Measurements from ENCODE around the gene MAN2B1. TPM values are rescaled to one million over a fixed set of nuclear protein-coding genes. Genes with fewer than 3 reads are reported as not detected.
A peak's percentile ranks its signal among the peaks of the same experiment; 100 is the strongest.
"Not testable (repeated sequence)": the region's sequence is repeated elsewhere in the genome, so short reads cannot be mapped to it uniquely, and the experiment has no call there.

MAN2B1 gene
- polyA plus RNA-seq, 4 donors = 42.7 to 64.8 (median 51.0) TPM

DNA sequence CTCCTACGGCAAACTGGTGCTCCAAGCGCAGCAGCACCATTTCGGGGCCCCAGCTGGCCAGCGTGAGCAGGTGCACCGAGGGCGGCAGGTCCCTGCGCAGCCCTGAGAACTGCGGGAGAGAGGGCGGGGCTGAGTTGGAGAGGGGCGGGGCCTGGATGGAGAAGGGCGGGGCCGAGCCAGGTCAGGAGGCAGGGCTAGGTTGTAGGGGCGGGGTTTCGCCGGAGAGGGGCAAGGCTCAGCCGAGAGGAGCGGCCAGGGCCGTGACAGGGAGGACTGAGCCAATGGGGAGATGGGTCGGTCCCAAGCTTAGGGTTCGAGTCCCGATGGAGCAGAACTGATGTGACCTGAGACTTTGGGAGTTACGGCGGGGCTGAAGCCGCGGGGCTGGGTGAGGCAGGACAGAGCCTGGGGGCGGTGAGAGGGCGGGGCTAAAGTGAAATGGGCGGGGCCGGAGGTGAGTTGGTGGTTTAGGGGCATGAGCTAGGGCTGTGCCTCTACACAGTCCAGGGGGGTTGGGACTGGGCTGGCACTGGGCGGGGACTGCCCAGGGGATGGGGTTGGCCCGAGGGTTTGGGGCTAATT lies 19.0 kb downstream of the MAN2B1 start:
- Histone ChIP-seq H3K36me3 (ENCODE audit: control insufficient read depth in 3 of 3, insufficient read depth in 2 of 3, low read depth in 1 of 3, low read length in 3 of 3) (peaks cover 0 to 13% (median 0%) of the 10 kb centered on the region in 3 donors), H3K4me1 (ENCODE audit: control insufficient read depth in 3 of 3, insufficient read depth in 2 of 3, low read depth in 1 of 3, low read length in 2 of 3) (peaks cover 0 to 4% (median 0%) of the 10 kb centered on the region in 3 donors), H3K4me3 (ENCODE audit: low read depth in 1 of 3, low read length in 3 of 3) (peak overlapping the region in 2 of 3 donors; percentile 31 to 35), H3K27ac (ENCODE audit: low read depth in 1 of 3, low read length in 2 of 3) (no peak overlapping the region), H3K27me3 (ENCODE audit: control insufficient read depth in 3 of 3, insufficient read depth in 3 of 3, low read length in 3 of 3) (no peaks in the 10 kb centered on the region), H3K9me3 (ENCODE audit: control insufficient read depth in 2 of 2, insufficient read depth in 1 of 2, low read depth in 1 of 2, low read length in 1 of 2) (no peaks in the 10 kb centered on the region)
- FAIRE-seq = no peak
- peak; percentile 83 to 88 for DNase-seq
- WGBS, 3 donors = 11 to 26% (median 25%) methylated on average over 28 to 31 of the region's 31 CpGs

DNA sequence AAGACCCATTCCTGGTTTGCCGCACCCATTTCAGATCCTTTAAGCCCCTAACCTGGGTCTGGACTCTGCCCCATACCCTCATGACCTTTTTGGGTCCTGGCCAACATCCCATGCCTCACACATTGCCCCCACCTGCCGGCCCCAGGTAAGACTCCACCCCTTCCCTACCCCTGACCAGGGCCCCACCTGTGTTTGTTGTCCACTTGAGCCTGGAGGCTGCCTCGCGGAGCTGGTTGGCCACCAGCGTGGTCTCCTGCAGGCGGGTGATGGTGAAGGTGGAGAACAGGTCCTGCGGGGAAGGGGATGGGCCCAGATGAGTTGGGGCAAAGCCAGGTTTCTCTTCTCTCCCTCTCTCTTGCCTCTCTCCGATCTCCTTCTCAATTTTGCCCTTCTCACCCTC lies 19.5 kb downstream of the MAN2B1 start:
- Histone ChIP-seq H3K36me3 (ENCODE audit: control insufficient read depth in 3 of 3, insufficient read depth in 2 of 3, low read depth in 1 of 3, low read length in 3 of 3) (peaks cover 0 to 10% (median 0%) of the 10 kb centered on the region in 3 donors), H3K4me1 (ENCODE audit: control insufficient read depth in 3 of 3, insufficient read depth in 2 of 3, low read depth in 1 of 3, low read length in 2 of 3) (peaks cover 0 to 4% (median 0%) of the 10 kb centered on the region in 3 donors), H3K27ac (ENCODE audit: low read depth in 1 of 3, low read length in 2 of 3) (no peak overlapping the region), H3K27me3 (ENCODE audit: control insufficient read depth in 3 of 3, insufficient read depth in 3 of 3, low read length in 3 of 3) (no peaks in the 10 kb centered on the region), H3K4me3 (ENCODE audit: low read depth in 1 of 3, low read length in 3 of 3) (no peak overlapping the region), H3K9me3 (ENCODE audit: control insufficient read depth in 2 of 2, insufficient read depth in 1 of 2, low read depth in 1 of 2, low read length in 1 of 2) (no peaks in the 10 kb centered on the region)
- 32 to 63% (median 61%) methylated on average over 8 of the region's 8 CpGs for WGBS, 3 donors
- FAIRE-seq (no peak), DNase-seq (peak in 1 of 2 donors; percentile 34)

DNA sequence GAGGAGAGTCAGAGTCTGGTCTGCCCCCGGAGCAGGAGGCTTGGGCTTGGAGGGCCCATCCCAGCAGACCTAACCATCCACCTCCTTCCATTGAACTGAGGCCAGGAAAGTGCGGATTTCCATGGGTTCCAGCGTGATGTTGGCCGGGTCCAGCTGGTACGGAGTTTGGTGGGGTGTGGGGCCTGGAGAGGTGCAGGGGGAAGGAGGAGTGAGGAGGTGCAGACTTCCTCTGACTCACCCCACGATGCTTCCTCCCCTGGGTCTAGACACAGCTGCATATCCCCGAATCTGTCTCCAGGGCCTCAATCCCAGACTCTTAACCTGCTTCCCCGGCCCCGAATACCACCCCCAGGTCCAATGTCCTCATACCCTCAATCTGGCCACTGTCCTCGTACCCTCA lies 20.0 kb downstream of the MAN2B1 start:
- DNase-seq (no peak), FAIRE-seq (no peak)
- Histone ChIP-seq H3K27me3 (ENCODE audit: control insufficient read depth in 3 of 3, insufficient read depth in 3 of 3, low read length in 3 of 3) (no peaks in the 10 kb centered on the region), H3K9me3 (ENCODE audit: control insufficient read depth in 2 of 2, insufficient read depth in 1 of 2, low read depth in 1 of 2, low read length in 1 of 2) (no peaks in the 10 kb centered on the region), H3K4me1 (ENCODE audit: control insufficient read depth in 3 of 3, insufficient read depth in 2 of 3, low read depth in 1 of 3, low read length in 2 of 3) (peaks cover 0 to 4% (median 0%) of the 10 kb centered on the region in 3 donors), H3K27ac (ENCODE audit: low read depth in 1 of 3, low read length in 2 of 3) (no peak overlapping the region), H3K4me3 (ENCODE audit: low read depth in 1 of 3, low read length in 3 of 3) (no peak overlapping the region), H3K36me3 (ENCODE audit: control insufficient read depth in 3 of 3, insufficient read depth in 2 of 3, low read depth in 1 of 3, low read length in 3 of 3) (peaks cover 0 to 6% (median 0%) of the 10 kb centered on the region in 3 donors)
- WGBS, 3 donors = 91 to 92% (median 92%) methylated on average over 10 of the region's 10 CpGs

DNA sequence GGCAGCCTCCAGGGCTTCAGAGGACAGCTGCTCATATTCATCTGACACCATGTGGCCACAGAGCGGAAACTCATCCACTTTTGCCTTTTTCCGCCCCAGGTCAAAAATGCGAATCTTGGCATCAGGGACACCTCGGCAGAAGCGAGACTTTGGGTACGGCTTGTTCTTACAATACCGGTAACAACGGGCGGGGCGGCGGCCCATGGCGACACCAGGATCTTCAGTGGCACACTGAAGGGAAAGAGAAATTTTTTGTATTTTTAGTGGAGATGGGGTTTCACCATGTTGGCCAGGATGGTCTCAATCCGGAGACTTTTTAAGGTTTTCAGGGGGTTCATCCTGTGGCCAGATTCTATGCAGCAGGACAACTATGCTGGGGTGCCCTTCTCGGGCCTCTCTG lies 22.8 kb downstream of the MAN2B1 start:
- not testable (repeated sequence) for FAIRE-seq

DNA sequence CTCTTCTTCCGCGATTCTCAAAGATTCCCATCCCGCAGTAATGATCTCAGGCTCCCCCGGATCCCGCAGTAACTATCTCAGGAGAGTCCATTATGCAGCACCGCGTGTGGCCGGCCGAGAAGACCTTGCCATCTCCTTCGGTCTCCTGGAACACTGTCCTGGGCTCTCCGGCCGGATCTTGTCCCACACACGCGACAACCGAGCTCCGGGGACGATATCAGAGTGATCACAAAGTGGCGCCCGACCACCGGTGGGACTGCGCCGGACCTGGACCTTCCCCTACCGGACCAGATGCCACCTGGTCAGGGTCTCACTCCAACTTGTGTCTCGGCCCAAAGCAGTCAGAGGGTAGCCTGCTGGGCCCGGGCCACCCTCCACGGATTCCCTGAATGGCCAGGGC lies 24.0 kb downstream of the MAN2B1 start:
- 93 to 94% (median 93%) methylated on average over 26 of the region's 26 CpGs for WGBS, 3 donors
- Histone ChIP-seq H3K4me3 (ENCODE audit: low read depth in 1 of 3, low read length in 3 of 3) (no peak overlapping the region), H3K4me1 (ENCODE audit: control insufficient read depth in 3 of 3, insufficient read depth in 2 of 3, low read depth in 1 of 3, low read length in 2 of 3) (peaks cover 0 to 8% (median 0%) of the 10 kb centered on the region in 3 donors), H3K27ac (ENCODE audit: low read depth in 1 of 3, low read length in 2 of 3) (no peak overlapping the region), H3K9me3 (ENCODE audit: control insufficient read depth in 2 of 2, insufficient read depth in 1 of 2, low read depth in 1 of 2, low read length in 1 of 2) (no peaks in the 10 kb centered on the region), H3K36me3 (ENCODE audit: control insufficient read depth in 3 of 3, insufficient read depth in 2 of 3, low read depth in 1 of 3, low read length in 3 of 3) (no peaks in the 10 kb centered on the region), H3K27me3 (ENCODE audit: control insufficient read depth in 3 of 3, insufficient read depth in 3 of 3, low read length in 3 of 3) (no peaks in the 10 kb centered on the region)
- DNase-seq (no peak), FAIRE-seq (no peak)

More for the DNA sequence above, 22.8 kb downstream of the MAN2B1 start:
- H3K27ac ChIP-seq (ENCODE audit: low read depth in 1 of 3, low read length in 2 of 3); H3K4me3 ChIP-seq (ENCODE audit: low read depth in 1 of 3, low read length in 3 of 3); DNase-seq; H3K36me3 ChIP-seq (ENCODE audit: control insufficient read depth in 3 of 3, insufficient read depth in 2 of 3, low read depth in 1 of 3, low read length in 3 of 3); H3K9me3 ChIP-seq (ENCODE audit: control insufficient read depth in 2 of 2, insufficient read depth in 1 of 2, low read depth in 1 of 2, low read length in 1 of 2); H3K27me3 ChIP-seq (ENCODE audit: control insufficient read depth in 3 of 3, insufficient read depth in 3 of 3, low read length in 3 of 3): not testable (repeated sequence)
- WGBS, 3 donors = 95 to 96% (median 96%) methylated on average over 13 to 14 of the region's 14 CpGs
- H3K4me1 ChIP-seq (ENCODE audit: control insufficient read depth in 3 of 3, insufficient read depth in 2 of 3, low read depth in 1 of 3, low read length in 2 of 3) = peaks cover 0 to 12% (median 0%) of the 10 kb centered on the region in 3 donors

DNA sequence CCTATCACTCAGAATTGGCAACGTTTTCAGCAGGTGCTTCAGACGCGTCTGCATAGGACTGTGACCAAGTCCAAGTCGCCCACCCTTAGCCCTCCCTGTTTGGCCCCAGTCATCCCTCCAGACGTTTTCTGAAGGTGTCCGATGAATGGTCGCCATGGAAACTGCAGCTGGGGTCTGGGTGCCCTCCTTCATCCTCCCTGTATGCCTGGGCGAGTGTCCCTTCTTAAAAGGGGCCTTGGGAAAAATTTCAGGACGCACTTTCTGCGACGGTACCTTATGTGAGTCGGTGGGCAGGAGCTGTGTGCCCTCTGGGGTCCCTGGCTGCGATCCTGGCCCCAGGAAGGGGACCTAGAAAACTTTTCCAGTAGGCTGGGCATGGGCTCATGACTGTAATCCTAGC lies 25.1 kb downstream of the MAN2B1 start:
- Histone ChIP-seq H3K27ac (ENCODE audit: low read depth in 1 of 3, low read length in 2 of 3) (no peak overlapping the region), H3K4me1 (ENCODE audit: control insufficient read depth in 3 of 3, insufficient read depth in 2 of 3, low read depth in 1 of 3, low read length in 2 of 3) (peaks cover 0 to 8% (median 0%) of the 10 kb centered on the region in 3 donors), H3K27me3 (ENCODE audit: control insufficient read depth in 3 of 3, insufficient read depth in 3 of 3, low read length in 3 of 3) (no peaks in the 10 kb centered on the region), H3K4me3 (ENCODE audit: low read depth in 1 of 3, low read length in 3 of 3) (no peak overlapping the region), H3K36me3 (ENCODE audit: control insufficient read depth in 3 of 3, insufficient read depth in 2 of 3, low read depth in 1 of 3, low read length in 3 of 3) (no peaks in the 10 kb centered on the region), H3K9me3 (ENCODE audit: control insufficient read depth in 2 of 2, insufficient read depth in 1 of 2, low read depth in 1 of 2, low read length in 1 of 2) (no peaks in the 10 kb centered on the region)
- no peak for FAIRE-seq
- no peak for DNase-seq
- 64 to 76% (median 66%) methylated on average over 13 of the region's 13 CpGs for WGBS, 3 donors

DNA sequence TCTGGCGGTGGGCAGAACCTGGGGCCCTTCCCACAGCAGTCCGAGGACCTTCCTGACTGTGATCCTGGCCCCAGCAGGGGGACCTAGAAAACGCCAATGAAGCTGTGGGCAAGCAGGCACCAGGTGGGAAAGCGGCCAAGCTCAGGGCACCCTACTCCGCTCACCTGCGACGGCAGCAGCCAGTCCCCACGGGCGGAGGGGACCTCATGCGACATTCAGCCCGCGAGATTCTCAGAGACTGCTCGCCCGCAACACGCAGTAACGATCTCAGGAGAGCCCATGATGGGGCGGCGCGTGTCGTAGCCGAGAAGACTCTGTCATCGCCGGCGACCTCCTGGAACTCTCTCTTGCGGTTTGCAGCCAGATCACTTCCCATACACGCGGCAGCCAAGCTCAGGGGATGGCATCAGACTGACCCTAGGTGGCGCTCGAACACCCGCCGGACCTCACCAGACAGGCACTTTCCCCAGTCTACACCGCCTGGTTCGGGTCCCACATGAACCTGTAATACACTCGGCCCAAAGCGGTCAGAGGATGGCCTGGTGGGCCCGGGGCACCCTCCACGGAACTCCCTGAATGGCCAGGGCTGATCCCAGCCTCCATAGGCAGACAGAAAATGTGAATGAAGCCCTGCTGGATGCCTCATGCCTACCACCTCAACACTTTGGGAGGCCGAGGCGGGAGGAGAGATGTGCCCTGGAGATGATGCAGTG lies 26.5 kb downstream of the MAN2B1 start:
- Histone ChIP-seq H3K27ac (ENCODE audit: low read depth in 1 of 3, low read length in 2 of 3) (no peak overlapping the region), H3K36me3 (ENCODE audit: control insufficient read depth in 3 of 3, insufficient read depth in 2 of 3, low read depth in 1 of 3, low read length in 3 of 3) (no peaks in the 10 kb centered on the region), H3K4me3 (ENCODE audit: low read depth in 1 of 3, low read length in 3 of 3) (peak overlapping the region in 2 of 3 donors; percentile 10 to 13), H3K4me1 (ENCODE audit: control insufficient read depth in 3 of 3, insufficient read depth in 2 of 3, low read depth in 1 of 3, low read length in 2 of 3) (peaks cover 0 to 8% (median 0%) of the 10 kb centered on the region in 3 donors), H3K27me3 (ENCODE audit: control insufficient read depth in 3 of 3, insufficient read depth in 3 of 3, low read length in 3 of 3) (no peaks in the 10 kb centered on the region), H3K9me3 (ENCODE audit: control insufficient read depth in 2 of 2, insufficient read depth in 1 of 2, low read depth in 1 of 2, low read length in 1 of 2) (no peaks in the 10 kb centered on the region)
- peak; percentile 80 to 88 for DNase-seq
- no peak for FAIRE-seq
- WGBS, 3 donors = 8 to 11% (median 9%) methylated on average over 39 of the region's 39 CpGs

DNA sequence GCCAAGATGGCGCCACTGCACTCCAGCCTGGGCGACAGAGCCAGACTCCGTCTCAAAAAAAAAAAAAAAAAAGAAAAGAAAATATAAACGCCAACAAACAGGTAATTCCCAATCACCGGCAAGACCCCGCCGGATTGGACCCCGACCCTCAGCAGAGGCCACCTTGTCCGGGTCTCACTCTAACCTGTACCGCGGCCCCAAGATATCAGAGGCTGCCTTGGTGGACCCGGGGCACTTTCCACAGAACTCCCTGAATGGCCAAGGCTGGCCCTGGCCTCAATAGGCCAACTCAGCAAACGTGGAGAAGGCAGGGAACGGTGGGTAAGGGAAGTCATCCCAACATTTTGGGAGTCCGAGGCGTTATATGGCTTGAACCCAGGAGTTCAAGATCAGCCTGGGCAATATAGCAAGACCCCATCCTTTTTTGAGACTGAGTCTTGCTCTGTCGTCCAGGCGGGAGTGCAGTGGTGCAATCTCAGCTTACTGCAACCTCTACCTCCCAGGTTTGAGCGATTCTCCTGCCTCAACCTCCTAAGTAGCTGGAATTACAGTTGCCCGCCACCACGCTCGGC lies 27.8 kb downstream of the MAN2B1 start:
- Histone ChIP-seq H3K27me3 (ENCODE audit: control insufficient read depth in 3 of 3, insufficient read depth in 3 of 3, low read length in 3 of 3) (no peaks in the 10 kb centered on the region), H3K27ac (ENCODE audit: low read depth in 1 of 3, low read length in 2 of 3) (no peak overlapping the region), H3K36me3 (ENCODE audit: control insufficient read depth in 3 of 3, insufficient read depth in 2 of 3, low read depth in 1 of 3, low read length in 3 of 3) (no peaks in the 10 kb centered on the region), H3K4me3 (ENCODE audit: low read depth in 1 of 3, low read length in 3 of 3) (no peak overlapping the region), H3K9me3 (ENCODE audit: control insufficient read depth in 2 of 2, insufficient read depth in 1 of 2, low read depth in 1 of 2, low read length in 1 of 2) (no peaks in the 10 kb centered on the region), H3K4me1 (ENCODE audit: control insufficient read depth in 3 of 3, insufficient read depth in 2 of 3, low read depth in 1 of 3, low read length in 2 of 3) (peaks cover 0 to 8% (median 0%) of the 10 kb centered on the region in 3 donors)
- DNase-seq (no peak), FAIRE-seq (no peak)
- 92 to 96% (median 94%) methylated on average over 20 to 22 of the region's 22 CpGs for WGBS, 3 donors
